Measurements from ENCODE around the gene CYP11A1.

The CYP11A1 gene

DNA sequence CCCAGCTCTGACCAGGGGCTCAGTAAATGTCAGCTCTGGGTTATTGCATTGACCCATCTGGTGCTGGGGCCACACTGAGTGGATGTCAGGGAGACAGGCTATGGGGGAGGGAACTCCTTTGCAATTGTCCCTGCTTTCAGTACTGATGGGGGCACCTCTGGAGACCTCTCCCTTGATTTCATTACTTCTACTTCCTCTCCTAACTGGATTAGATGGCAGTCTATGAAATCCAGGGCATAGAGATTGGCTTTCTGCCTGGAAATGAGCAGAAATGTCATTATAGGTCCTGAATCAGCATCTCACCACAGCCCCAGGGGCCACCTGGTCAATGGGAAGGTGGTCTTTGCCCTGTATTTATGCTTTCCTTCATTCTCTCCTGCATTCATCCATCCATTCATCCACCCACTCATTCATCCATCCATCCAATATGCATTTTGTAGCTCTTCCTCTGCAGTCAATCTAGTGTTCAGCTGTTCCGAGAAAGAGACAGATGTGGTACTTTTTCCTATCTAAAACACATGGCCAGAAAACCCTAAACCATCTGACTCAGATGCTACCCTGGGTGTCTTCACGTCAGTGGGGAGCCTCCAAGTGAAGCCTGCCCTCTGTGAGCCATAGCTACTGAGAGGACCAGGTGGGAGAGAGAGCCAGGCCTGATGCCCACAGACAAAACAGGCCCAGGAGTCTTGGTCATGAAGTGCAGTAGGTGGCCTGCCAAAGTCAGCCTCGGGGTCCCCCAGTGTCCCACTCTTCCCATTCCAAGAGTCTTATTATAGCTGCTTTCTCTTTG is 74.2 kb downstream of the CYP11A1 start:
- DNase-seq, result no peak

DNA sequence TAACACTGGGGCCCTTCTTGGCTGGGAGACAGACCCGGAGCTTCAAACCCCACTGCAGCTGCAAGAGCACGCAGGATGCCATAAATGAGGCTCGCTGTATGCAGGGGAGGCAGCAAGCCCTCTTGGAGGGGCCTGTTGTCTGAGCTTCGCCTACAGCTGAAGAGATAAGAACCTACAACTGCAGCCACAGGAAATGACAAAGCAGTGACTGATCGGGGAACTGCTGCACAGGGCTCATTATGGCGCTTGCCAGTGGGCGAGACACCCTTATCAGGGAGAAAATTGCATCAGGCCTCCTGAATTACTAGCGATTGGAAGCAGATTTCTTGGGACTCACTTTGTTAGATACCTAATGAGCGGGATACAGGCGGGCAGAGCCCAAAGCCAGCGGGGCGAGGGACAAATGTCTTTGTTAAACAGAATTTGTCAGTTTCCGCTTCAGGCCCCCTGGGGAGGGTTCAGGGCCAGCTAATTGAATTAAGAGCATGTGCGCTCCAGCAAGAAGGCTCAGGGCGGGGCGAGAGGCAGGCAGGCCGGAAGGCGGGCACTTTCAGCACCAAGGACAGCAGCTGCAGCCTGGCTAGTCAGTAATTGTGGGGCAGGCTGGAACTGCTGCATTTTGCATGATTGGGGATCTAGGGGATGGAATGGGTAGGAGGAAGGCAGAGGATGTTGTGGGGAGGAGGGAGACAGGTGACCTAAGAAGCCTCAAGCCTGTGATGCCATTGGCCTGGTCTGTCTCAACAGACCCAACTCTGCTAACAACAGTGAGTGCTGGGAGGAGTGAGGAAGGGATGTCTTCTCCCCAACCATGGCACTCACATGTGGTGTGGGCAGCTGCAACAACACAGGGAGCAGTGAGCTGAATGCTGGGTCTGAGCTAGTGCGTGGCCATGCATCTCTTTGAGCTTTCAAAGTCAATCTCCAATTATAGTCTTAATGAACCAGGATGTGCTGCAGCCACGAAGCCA is 76.1 kb downstream of the CYP11A1 start:
- DNase-seq, result peak; percentile 49

DNA sequence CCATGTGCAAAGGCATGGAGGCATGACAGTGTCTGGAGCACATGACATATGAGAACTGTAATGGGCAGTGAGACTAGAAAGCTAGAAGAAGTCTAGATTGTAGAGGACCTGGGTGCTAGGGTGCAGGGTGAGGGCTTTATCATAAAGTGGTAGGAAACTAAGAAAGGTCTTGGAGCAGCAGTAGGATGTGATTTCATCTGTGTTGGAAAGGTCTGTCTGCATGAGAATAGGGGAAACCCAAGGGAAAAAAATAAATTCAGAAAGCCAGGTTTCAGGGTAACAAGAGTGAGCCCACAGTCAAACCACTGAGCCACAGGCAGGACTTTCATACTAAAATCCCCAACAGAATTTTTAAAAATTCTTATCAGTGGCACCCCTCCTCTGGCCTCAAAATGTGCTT is 76.8 kb downstream of the CYP11A1 start:
- DNase-seq, result no peak

DNA sequence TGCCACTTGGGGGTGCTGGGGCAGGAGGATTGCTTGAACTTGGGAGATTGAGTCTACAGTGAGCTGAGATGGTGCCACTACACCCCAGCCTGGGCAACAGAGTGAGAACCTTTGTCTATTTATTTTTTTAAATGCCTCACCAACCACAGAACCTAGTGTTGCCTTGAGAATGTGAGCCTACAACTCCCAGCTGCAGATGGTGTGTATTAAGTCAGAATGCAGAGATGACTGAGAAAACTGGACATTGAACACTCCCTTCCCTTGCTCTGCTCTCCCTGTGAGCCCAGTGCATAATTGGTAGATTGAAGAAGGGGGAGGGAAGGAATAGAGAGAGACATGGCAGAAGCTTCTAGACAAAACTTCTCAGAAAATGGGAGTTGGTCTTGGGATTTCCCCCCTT is 77.8 kb downstream of the CYP11A1 start:
- no peak for DNase-seq
